B cell (primary cell): ENCODE data around the gene FOXA3. TPM values are rescaled to one million over a fixed set of nuclear protein-coding genes. Genes with fewer than 3 reads are reported as not detected.

Experiments
- ATAC-seq: fragments of 200-7000 bp; cut with Tn5 transposase; one replicate; pipeline ENCODE4 v1.10.0; 2021; ENCODE audit warnings: low read depth, mild to moderate bottlenecking, moderate number of reproducible peaks, moderate library complexity
- CTCF ChIA-PET: fragments of 350-600 bp; sonication (Branson Sonifier 250); formaldehyde crosslinking; loops from one replicate; lab custom pipeline; 2021; ENCODE audit warnings: antibody characterized with exemption, inconsistent platforms; lab: Charles Lee
- POLR2A ChIA-PET: fragments of 350-600 bp; sonication (Branson Sonifier 250); formaldehyde crosslinking; loops from one replicate; lab custom pipeline; 2021; ENCODE audit warnings: antibody characterized with exemption; lab: Charles Lee
- DNase-seq: peaks from one replicate; pipeline ENCODE4 v3.0.0; 2013
- H2AFZ ChIP-seq: 2 replicates; pipeline ENCODE4 v1.6.1; 2012; ENCODE audit warnings: mild to moderate bottlenecking, low read depth, low read length; ENCODE audit not compliant: insufficient read depth, poor library complexity, severe bottlenecking
- H3K27ac ChIP-seq, 2 donors: 1 replicate in 1 of 2; 2 replicates in 1 of 2; pipeline ENCODE4 v1.5.1; 2012 to 2013; ENCODE audit warnings: low read length in 2 of 2, mild to moderate bottlenecking in 2 of 2, moderate library complexity in 1 of 2
- H3K27me3 ChIP-seq, 4 experiments: fragments of 200-600 bp in 1 of 4; sonication (generic) in 1 of 4; replicated peaks in 1 of 4; 1 replicate in 2 of 4; 2 replicates in 2 of 4; pipeline versions ENCODE4 v1.6.1 to v1.7.0; 2013 to 2016; ENCODE audit warnings: low read length in 3 of 4, mild to moderate bottlenecking in 2 of 4, mixed read lengths in 1 of 4, moderate library complexity in 1 of 4; ENCODE audit not compliant: insufficient read depth in 4 of 4, control insufficient read depth in 3 of 4; ENCODE audit errors: control extremely low read depth in 1 of 4
- H3K36me3 ChIP-seq, 2 experiments: replicated peaks in 1 of 2; 1 replicate in 1 of 2; 2 replicates in 1 of 2; pipeline versions ENCODE4 v1.6.1 to v1.7.1; 2013; ENCODE audit warnings: low read length in 1 of 2; ENCODE audit not compliant: insufficient read depth in 2 of 2, control insufficient read depth in 1 of 2; ENCODE audit errors: control extremely low read depth in 1 of 2, extremely low read depth in 1 of 2
- H3K4me1 ChIP-seq, 2 donors: fragments of 200-600 bp in 1 of 2; sonication (generic) in 1 of 2; 1 replicate in 1 of 2; 2 replicates in 1 of 2; pipeline versions ENCODE4 v1.5.1 to v1.6.1; 2013 to 2017; ENCODE audit warnings: low read length in 2 of 2; ENCODE audit not compliant: control insufficient read depth in 2 of 2, insufficient read depth in 2 of 2
- H3K4me2 ChIP-seq: replicated peaks from 2 replicates; pipeline ENCODE3; 2012; ENCODE audit warnings: mild to moderate bottlenecking, low read depth, low read length; ENCODE audit not compliant: poor library complexity, severe bottlenecking
- H3K4me3 ChIP-seq, 5 experiments: fragments of 200-600 bp in 1 of 5; sonication (generic) in 1 of 5; 1 replicate in 3 of 5; 2 replicates in 2 of 5; pipeline versions ENCODE4 v1.5.1 to v1.7.0; 2011 to 2016; ENCODE audit warnings: low read length in 4 of 5, mild to moderate bottlenecking in 4 of 5, low read depth in 2 of 5, control low read depth in 1 of 5, moderate library complexity in 1 of 5; ENCODE audit not compliant: insufficient read depth in 1 of 5; ENCODE audit errors: control extremely low read depth in 1 of 5, extremely low read depth in 1 of 5
- H3K79me2 ChIP-seq: fragments of 200-600 bp; sonication (generic); one replicate; pipeline ENCODE4 v1.6.0; 2016; ENCODE audit warnings: low read length; ENCODE audit not compliant: control insufficient read depth, insufficient read depth
- H3K9ac ChIP-seq: fragments of 200-600 bp; sonication (generic); 2 replicates; pipeline ENCODE4 v1.6.1; 2017; ENCODE audit warnings: mild to moderate bottlenecking, low read length, moderate library complexity
- H3K9me3 ChIP-seq, 3 donors: one replicate each; pipeline versions ENCODE4 v1.6.1 to v1.7.1; 2013; ENCODE audit warnings: low read length in 2 of 3; ENCODE audit not compliant: control insufficient read depth in 2 of 3, insufficient read depth in 1 of 3; ENCODE audit errors: control extremely low read depth in 1 of 3
- H4K20me1 ChIP-seq: 2 replicates; pipeline ENCODE4 v1.6.0; 2012; ENCODE audit warnings: mild to moderate bottlenecking, low read length; ENCODE audit not compliant: insufficient read depth, control insufficient read depth, poor library complexity, severe bottlenecking
- H3K27ac Mint-ChIP-seq: one replicate; pipeline ENCODE4 v1.8.0; 2021; ENCODE audit warnings: mixed read lengths
- H3K27me3 Mint-ChIP-seq: one replicate; pipeline ENCODE4 v1.8.0; 2021; ENCODE audit warnings: mixed read lengths
- H3K4me1 Mint-ChIP-seq: one replicate; pipeline ENCODE4 v1.8.0; 2021; ENCODE audit warnings: mixed read lengths
- H3K4me3 Mint-ChIP-seq: one replicate; pipeline ENCODE4 v1.8.0; 2021; ENCODE audit warnings: mixed read lengths
- H3K9me3 Mint-ChIP-seq: one replicate; pipeline ENCODE4 v1.8.0; 2022; ENCODE audit warnings: mixed read lengths; ENCODE audit not compliant: insufficient read depth
- EZH2 ChIP-seq: IDR thresholded peaks from 2 replicates; pipeline ENCODE4 v1.6.1; 2012; ENCODE audit warnings: borderline replicate concordance, low read depth, mild to moderate bottlenecking, moderate library complexity, low read length; ENCODE audit not compliant: insufficient read depth, poor library complexity, severe bottlenecking
- WGBS: methylation state at CpG from one replicate; pipeline ENCODE4 v1.1.5; 2013; ENCODE audit warnings: missing lambda C conversion rate; ENCODE audit not compliant: insufficient coverage; 5-methylcytosine and 5-hydroxymethylcytosine counted together
- intact Hi-C: fragments of 100-400 bp; cut with micrococcal nuclease; formaldehyde crosslinking; loops from one replicate; pipeline ENCODE4 v1.10.0; 2022
- polyA plus RNA-seq: library from polyadenylated mRNA; depleted of rRNA; stranded (reverse); fragments of >200 nt; gene quantifications from 2 replicates; pipeline ENCODE4 v1.2.3, GENCODE V29; 2012
- total RNA-seq, 2 donors: library from RNA; stranded (reverse); fragments of 120-200 nt in 1 of 2; gene quantifications; 1 replicate in 1 of 2; 2 replicates in 1 of 2; pipeline versions ENCODE4 v1.2.3 to v1.2.4, GENCODE V29; 2013 to 2022
- TF ChIP-seq, protein P1 (sequence below): fragments of 200-600 bp; IDR thresholded peaks from one replicate; pipeline ENCODE4 v1.8.0; 2022; ENCODE audit warnings: antibody characterized with exemption, mild to moderate bottlenecking

Gene FOXA3
- total and polyA plus RNA-seq, 2 donors (not counting 1 experiment from before 2014, with no cell fraction given), result not detected

DNA sequence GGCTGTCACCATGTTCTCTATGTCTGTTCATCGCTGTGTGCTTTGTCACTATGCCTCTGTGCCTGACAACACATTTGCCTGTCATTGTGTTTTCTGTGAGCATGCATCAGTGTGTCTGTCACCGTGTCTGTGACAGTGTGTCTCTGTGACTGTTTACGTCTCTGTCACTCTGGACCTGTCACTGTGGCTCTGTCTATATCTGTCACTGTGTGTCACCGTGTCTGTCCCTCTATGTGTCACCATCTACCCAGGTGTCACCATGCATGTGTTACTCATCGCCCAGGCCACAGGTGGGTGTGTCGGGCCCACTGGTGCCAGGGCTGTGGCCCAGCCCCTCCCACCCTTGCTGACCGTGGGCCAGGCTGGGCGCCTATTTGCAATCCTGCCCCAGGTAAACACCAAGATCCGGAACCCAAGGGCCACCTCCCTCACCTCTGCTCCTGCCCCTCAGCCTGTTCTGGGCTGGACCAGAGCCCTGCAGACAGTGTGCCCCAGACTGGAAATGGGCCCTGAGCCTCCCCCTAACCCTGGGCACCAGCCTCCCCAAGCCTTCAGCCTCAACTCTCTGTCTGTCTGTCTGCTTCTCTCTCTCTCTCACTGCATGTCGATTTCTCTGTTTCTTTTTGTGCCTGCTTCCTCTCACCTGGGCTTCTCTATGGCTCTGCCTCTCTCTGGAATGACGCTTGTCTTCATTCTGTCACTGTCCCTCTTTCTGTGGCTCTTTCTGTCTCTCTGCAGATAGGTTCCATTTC is 14.1 kb downstream of the FOXA3 start:
- no peaks in the 10 kb centered on the region for H3K36me3 ChIP-seq
- no peak overlapping the region for H3K4me3 ChIP-seq
- POLR2A ChIA-PET, result interaction anchor here (0.6 kb wide), 1 partner anchor 10 kb away, joined by 10 read pairs; no protein-coding TSS in a partner anchor
- TF ChIP-seq EZH2, result no peak
- TF ChIP-seq, protein P1, sequence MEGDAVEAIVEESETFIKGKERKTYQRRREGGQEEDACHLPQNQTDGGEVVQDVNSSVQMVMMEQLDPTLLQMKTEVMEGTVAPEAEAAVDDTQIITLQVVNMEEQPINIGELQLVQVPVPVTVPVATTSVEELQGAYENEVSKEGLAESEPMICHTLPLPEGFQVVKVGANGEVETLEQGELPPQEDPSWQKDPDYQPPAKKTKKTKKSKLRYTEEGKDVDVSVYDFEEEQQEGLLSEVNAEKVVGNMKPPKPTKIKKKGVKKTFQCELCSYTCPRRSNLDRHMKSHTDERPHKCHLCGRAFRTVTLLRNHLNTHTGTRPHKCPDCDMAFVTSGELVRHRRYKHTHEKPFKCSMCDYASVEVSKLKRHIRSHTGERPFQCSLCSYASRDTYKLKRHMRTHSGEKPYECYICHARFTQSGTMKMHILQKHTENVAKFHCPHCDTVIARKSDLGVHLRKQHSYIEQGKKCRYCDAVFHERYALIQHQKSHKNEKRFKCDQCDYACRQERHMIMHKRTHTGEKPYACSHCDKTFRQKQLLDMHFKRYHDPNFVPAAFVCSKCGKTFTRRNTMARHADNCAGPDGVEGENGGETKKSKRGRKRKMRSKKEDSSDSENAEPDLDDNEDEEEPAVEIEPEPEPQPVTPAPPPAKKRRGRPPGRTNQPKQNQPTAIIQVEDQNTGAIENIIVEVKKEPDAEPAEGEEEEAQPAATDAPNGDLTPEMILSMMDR, result no peak
- no peak overlapping the region for H2AFZ ChIP-seq
- no peak overlapping the region for H3K4me3 Mint-ChIP-seq
- no peak overlapping the region for H3K4me2 ChIP-seq
- H3K4me1 ChIP-seq, result peaks cover 16 to 21% of the 10 kb centered on the region in 2 donors
- H3K9me3 Mint-ChIP-seq, result no peaks in the 10 kb centered on the region
- H3K4me1 Mint-ChIP-seq, result peaks cover 20% of the 10 kb centered on the region
- peaks cover 0 to 36% (median 15%) of the 10 kb centered on the region in 4 experiments for H3K27me3 ChIP-seq
- no peak overlapping the region for H3K9ac ChIP-seq
- H3K79me2 ChIP-seq, result peaks cover 6% of the 10 kb centered on the region
- DNase-seq (no peak), ATAC-seq (no peak)
- H3K9me3 ChIP-seq, result no peaks in the 10 kb centered on the region
- H3K27me3 Mint-ChIP-seq, result peaks cover 41% of the 10 kb centered on the region
- WGBS, result 74% methylated on average over 11 of the region's 11 CpGs
- no peak overlapping the region for H3K27ac Mint-ChIP-seq
- no peak overlapping the region for H3K27ac ChIP-seq
- H4K20me1 ChIP-seq, result peaks cover 17% of the 10 kb centered on the region
- intact Hi-C loops, result no loop called here
- CTCF ChIA-PET, result no interaction called here

DNA sequence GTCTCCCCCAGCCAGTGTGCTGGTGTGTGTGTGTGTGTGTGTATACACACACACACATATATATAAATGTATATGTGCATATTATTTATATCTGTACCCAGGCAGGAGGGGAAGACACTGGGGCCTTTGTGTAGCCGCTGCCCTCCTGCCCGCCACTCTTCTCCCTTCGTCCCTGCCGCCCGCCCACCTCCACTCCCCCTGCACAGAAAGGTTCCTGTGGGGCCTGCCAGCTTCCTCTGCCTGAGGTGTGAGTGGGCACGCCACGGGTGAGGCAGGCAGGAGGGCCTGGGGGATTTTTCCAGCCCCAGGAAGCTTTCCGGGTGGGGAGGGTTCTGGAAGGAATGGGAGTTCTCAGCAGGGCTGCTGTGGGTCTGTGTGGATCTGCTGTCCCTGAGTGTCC is 14.9 kb downstream of the FOXA3 start:
- no peak overlapping the region for H3K9ac ChIP-seq
- H4K20me1 ChIP-seq, result peaks cover 22% of the 10 kb centered on the region
- POLR2A ChIA-PET, result no interaction called here
- 48% methylated on average over 8 of the region's 8 CpGs for WGBS
- no peak for TF ChIP-seq EZH2
- TF ChIP-seq, protein P1, result no peak
- intact Hi-C loops, result no loop called here
- no peaks in the 10 kb centered on the region for H3K36me3 ChIP-seq
- ATAC-seq, result no peak
- H3K4me3 ChIP-seq, result no peak overlapping the region
- H2AFZ ChIP-seq, result no peak overlapping the region
- no peak overlapping the region for H3K27ac Mint-ChIP-seq
- peaks cover 38% of the 10 kb centered on the region for H3K27me3 Mint-ChIP-seq
- peaks cover 28% of the 10 kb centered on the region for H3K4me1 Mint-ChIP-seq
- H3K4me3 Mint-ChIP-seq, result no peak overlapping the region
- CTCF ChIA-PET, result interaction anchor here (1.0 kb wide), 1 partner anchor 16 kb away, joined by 3 read pairs; the partner anchor contains the start of gene SYMPK
- H3K27ac ChIP-seq, result no peak overlapping the region
- peaks cover 13% of the 10 kb centered on the region for H3K79me2 ChIP-seq
- no peak for DNase-seq
- no peak overlapping the region for H3K4me2 ChIP-seq
- peaks cover 0 to 36% (median 15%) of the 10 kb centered on the region in 4 experiments for H3K27me3 ChIP-seq
- no peaks in the 10 kb centered on the region for H3K9me3 ChIP-seq
- no peaks in the 10 kb centered on the region for H3K9me3 Mint-ChIP-seq
- H3K4me1 ChIP-seq, result peaks cover 21 to 29% of the 10 kb centered on the region in 2 donors
